CD4-positive, alpha-beta T cell treated with Interleukin-4 for 1 hour (primary cell): ENCODE results near the gene FGA.
"Not testable (repeated sequence)": the region's sequence is repeated elsewhere in the genome, so short reads cannot be mapped to it uniquely, and the experiment has no call there.

Experiments
- DNase-seq, 2 donors: peaks; one replicate each; pipeline ENCODE4 v3.0.0-alpha.2; 2020 to 2022

FGA gene

DNA sequence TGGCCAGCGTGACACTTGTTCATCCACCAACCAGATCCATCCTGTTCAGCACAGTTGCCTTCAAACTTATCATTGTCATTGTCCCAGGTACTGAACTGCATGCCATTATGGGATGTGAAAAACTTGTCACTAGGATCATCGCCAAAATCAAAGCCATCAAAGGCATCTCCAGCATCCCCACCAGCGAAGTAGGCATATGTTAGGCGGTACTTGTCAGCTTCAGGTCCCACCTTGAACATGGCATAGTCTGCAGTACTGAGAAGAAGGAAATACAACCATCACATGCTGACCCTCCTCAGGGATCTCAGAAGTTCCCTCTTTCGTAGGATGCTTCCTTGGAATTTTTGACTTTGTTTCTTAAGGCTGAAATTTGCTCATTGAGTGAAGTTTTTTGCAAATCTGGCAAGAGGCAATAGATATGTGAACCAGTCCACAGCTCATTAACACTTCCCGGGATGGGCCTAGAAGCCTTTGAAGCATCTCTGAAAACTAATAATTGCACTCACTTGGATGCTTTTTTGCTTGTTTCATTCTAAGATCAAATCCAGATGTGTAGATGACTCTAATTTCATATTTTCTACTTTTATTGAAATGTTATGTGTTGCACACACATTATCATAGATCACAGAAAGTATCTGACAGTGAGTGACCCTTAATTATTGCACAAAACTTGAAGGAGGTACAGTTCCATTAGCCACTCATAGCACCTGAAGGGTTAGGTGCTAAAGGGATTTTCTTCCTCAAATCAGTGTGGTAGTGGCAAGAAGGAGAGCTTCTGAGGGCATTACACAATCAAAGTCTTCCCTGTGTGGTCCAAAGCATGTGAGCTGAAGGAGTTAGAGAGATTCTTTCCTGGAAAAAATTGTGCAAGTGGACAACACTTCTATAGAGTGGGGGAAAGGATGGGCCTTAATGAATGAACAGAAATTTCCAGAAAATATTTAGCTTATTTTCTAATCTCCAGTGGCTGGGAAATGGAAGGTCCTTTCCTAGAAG is 16.5 kb upstream of the FGA start:
- no peak for DNase-seq

- no peak for DNase-seq
Observed at GRCh38 chr4:154604696-154605200, 14.2 kb upstream of the FGA start.

- no peak for DNase-seq
Observed at GRCh38 chr4:154603033-154603943, 12.7 kb upstream of the FGA start.

GRCh38 chr4:154602404-154603020 is 12.0 kb upstream of the FGA start:
- no peak for DNase-seq

GRCh38 chr4:154597798-154598774 is 7.5 kb upstream of the FGA start:
- DNase-seq: no peak

- not testable (repeated sequence) for DNase-seq
Observed at GRCh38 chr4:154597281-154597680, 6.7 kb upstream of the FGA start.

DNA sequence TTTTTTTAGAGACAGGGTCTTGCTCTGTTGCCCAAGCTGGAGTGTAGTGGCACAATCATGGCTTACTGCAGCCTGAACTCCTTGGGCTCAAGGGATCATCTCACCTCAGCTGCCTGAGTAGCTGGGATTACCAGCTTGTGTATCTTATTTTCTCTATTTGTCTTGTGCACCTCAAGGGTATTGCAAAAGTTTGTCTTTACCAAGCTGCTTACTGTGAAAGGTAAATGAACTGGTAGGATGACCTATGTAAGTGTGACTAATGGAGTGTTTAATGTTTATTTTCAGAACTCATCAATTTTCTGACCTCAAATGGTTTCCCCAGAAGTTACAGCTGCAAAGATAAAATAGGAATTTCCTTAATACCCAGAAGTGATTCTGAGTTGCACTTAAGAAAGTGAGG is 5.3 kb upstream of the FGA start:
- DNase-seq: no peak

DNA sequence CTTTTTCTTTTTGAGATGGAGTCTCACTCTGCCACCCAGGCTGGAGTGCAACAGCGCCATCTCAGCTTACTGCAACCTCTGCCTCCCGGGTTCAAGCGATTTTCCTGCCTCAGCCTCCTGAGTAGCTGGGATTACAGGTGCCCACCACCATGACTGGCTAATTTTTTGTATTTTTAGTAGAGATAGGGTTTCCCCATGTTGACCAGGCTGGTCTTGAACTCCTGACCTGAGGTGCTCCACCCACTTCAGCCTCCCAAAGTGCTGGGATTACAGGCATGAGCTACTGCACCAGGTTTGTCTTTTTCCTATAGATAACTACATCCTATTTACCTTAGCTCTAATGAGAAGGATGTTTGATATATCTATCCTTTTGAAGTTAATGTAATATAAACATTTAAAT is 3.8 kb upstream of the FGA start:
- DNase-seq: not testable (repeated sequence)

GRCh38 chr4:154593868-154594267 is 3.3 kb upstream of the FGA start:
- no peak for DNase-seq

GRCh38 chr4:154591890-154592289 is 1.3 kb upstream of the FGA start:
- no peak for DNase-seq

- no peak for DNase-seq
Observed at GRCh38 chr4:154589296-154590197, 995 bp downstream of the FGA start.

DNA sequence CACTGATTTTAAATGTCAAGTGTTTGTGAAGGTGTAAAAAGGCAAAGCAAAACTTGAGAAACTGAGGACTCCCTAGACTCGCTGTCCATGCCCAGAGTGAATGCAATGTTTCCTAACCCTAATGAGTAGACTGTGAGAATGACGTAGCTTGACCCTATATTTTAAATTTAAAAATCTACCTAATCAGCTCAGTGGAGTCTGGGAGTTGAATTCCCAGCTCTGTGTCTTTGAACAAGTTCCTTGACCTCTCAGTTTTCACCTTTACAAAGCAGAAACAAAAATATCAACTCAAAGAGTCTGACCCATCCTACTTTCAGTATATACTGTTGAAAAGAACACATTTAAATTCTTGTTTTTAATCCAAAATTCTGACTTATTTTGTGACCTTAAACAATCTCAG is 2.3 kb downstream of the FGA start:
- no peak for DNase-seq

DNA sequence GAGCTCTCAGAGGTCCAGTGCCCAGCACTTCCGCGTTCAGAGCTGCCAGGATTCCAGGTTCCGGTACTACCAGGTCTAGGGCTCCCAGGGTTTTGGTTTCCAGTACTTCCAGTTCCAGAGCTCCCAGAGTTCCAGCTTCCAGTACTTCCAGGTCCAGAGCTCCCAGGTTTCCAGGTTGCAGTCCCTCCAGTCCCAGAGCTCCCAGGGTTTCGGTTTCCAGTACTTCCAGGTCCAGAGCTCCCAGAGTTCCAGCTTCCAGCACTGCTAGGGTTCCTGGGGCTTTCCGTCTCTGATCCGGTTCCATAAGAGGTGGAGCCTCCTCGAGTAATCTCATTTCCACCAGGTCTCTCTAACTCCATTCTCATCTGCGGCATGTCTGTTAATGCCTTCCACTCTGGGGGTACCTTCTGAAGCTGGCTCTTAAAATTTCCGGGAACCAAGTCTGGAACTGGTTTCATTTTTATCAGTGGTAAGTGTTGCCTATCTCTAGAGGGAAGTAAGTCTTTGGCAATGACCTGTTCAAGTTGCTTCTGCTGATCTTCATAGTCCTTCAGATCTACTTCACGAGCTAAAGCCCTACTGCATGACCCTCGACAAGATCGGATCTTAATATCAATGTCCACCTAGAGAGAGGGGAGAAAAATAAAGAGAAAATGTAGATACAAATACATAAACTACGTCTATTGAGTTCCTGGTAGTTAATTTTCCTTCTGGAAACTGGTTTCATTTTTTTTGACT is 4.1 kb downstream of the FGA start:
- DNase-seq: no peak

DNA sequence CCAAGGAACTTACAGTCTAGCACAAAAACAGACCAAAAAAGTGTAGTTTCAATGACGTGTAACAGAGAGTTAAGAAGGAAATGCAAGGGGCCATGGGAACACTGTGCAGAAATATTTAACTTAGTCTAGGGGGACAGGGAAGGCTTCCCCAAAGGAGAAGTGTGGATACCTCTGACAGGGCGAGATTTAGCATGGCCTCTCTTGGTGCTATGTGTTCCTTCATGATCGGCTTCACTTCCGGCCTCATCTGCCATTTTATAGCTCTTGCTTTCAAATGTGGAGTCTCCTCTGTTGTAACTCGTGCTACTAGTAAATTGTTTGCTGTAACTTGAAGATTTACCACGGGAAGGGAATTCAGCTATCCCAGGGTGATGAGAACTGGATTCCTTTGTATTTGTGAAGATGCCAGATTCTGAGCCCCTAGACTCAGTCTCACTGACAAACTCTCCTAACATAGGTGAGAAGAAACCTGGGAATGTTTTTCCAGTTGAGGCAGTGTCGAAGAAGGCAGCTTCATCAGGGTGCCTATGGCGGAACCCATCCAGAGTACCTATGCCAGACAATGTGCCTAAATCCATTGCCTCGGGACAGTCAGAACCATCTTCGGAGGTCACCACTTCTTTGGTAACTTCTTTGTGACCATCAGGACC is 5.0 kb downstream of the FGA start:
- no peak for DNase-seq

- no peak for DNase-seq
Observed at GRCh38 chr4:154584259-154584658, 6.3 kb downstream of the FGA start.

DNA sequence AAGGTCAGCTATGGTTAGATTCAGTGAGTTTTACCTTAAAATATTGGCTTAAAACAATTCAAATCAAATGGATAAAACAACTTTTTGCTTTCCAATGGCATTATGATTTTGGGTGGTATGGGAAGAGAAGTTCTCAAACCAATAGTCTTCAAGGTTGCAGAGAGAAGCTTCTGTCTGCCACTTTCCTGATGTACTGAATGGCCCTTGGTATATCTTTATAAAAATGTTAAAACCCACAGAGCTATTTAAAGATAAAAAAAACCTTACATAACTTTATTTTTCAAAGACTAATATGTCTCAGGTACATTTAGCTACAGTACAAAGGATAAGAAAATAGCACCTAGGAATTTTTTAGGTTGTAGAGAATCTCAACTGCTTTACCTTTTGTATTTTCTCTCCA is 6.9 kb downstream of the FGA start:
- no peak for DNase-seq

- no peak for DNase-seq
Observed at GRCh38 chr4:154583230-154583629, 7.3 kb downstream of the FGA start.

- DNase-seq: no peak
Observed at GRCh38 chr4:154582723-154583122, 7.8 kb downstream of the FGA start.

DNA sequence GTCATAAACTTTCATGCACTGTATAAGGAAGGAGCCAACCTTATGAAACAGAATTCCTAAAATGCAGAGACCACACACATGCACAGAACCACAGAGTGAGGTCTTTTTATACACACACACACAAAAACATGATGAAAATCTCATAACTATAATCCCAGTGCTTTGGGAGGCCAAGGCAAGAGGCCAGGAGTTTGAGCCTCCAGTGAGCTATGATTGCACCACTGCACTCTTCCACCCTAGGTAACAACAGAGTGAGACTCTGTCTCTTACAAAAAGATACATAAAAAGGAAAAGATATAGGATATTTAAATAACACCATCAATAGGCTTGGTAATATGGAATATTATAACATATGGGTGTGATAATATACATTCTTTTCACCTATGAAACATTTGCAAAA is 10.6 kb downstream of the FGA start:
- DNase-seq: no peak
